NCI-H2081 (cell line): ENCODE measurements around the gene PAIP1.
"Not testable (repeated sequence)": the region's sequence is repeated elsewhere in the genome, so short reads cannot be mapped to it uniquely, and the experiment has no call there.

Source experiments
- DNase-seq, 2 experiments: peaks; one replicate each; lab custom pipeline; 2025; lab: John Stamatoyannopoulos, UW

The PAIP1 gene

GRCh38 chr5:43515678-43516048, 41.2 kb downstream of the PAIP1 start:
- no peak for DNase-seq

GRCh38 chr5:43514816-43515677, 41.8 kb downstream of the PAIP1 start, which contains the start of gene C5orf34:
Gene C5orf34 (minus strand): TSS chr5:43515148. CDS start chr5:43509339, 5,809 bp downstream.
- DNase-seq: peak; percentile 99

GRCh38 chr5:43514471-43514815, 42.4 kb downstream of the PAIP1 start:
- peak in 1 of 2 experiments; percentile 71 for DNase-seq

GRCh38 chr5:43514025-43514424, 42.9 kb downstream of the PAIP1 start:
- no peak for DNase-seq

GRCh38 chr5:43511062-43511461, 45.8 kb downstream of the PAIP1 start:
- not testable (repeated sequence) for DNase-seq

- DNase-seq: no peak
Observed at GRCh38 chr5:43498581-43498980, 58.3 kb downstream of the PAIP1 start.

- DNase-seq: no peak
Observed at GRCh38 chr5:43497311-43498104, 59.4 kb downstream of the PAIP1 start.

GRCh38 chr5:43491326-43491725, 65.6 kb downstream of the PAIP1 start:
- no peak for DNase-seq

GRCh38 chr5:43486353-43486752, 70.5 kb downstream of the PAIP1 start:
- no peak for DNase-seq

GRCh38 chr5:43485406-43485805, 71.5 kb downstream of the PAIP1 start:
- no peak for DNase-seq

GRCh38 chr5:43484106-43484849, 72.6 kb downstream of the PAIP1 start:
- DNase-seq: peak; percentile 92 to 93

- peak; percentile 97 to 99 for DNase-seq
Observed at GRCh38 chr5:43483298-43484105, 73.4 kb downstream of the PAIP1 start, which contains the start of gene TMEM267. Gene TMEM267 (minus strand): TSS chr5:43483865. CDS start chr5:43453969, 29,896 bp downstream.

- no peak for DNase-seq
Observed at GRCh38 chr5:43482490-43483297, 74.2 kb downstream of the PAIP1 start.
